HG02759 (cell line): ENCODE results near the gene VWF.

Experiments
- ATAC-seq: cut with Tn5 transposase; IDR thresholded peaks from one replicate; pipeline ENCODE4 v1.9.1; 2021; ENCODE audit warnings: mild to moderate bottlenecking, moderate library complexity; ENCODE audit not compliant: unreplicated experiment

Gene VWF

DNA sequence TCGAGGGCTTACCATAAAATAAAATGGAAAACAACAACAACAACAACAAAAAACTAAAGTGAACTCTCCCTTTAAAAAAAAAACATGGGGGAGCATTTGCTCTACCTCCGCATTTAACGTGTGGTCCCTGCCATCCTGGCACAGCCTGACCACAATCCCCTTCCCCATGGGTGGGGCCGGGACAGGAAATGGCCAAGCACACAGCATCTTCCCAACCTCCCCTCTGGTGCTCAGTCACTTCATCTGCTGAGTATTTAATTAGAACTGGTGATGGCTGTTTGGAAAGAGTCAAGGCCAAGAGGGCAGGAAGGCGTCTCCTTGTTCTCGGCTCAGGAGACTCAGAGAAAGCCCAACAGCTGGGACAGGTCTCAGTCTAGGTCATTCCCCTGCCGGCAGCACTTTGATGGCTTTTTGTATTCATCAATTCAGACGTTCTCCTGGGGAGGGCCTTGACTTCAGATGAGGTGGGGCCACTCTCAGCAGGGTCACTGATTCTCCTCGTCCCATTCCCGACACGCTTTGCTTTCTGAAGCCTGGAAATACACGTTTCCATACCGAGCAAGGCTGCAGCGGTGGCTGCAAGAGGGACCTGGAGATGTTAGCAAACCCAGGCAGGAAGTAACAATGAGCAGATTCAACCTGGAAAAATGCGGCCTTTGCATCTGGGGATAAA lies 223.8 kb downstream of the VWF start:
- no peak for ATAC-seq

DNA sequence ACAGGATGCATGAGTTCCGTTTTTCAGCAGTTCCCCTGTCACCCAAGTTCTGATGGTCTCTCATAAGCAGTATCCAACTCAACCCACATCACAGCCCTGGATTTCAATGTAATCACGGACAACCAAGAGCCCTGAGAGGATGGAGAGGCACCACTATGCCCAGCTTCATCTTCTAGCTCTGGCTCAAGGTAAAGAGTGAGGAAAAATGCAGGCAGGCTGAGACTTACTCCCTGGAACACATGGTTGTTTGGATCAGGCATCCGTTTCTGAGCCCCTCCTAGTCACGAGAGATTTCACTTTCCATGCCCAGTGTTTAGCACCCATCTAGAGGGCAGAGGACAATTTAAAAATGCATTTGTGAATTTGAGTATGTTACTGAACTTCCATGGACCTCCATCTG lies 224.4 kb downstream of the VWF start:
- no peak for ATAC-seq

DNA sequence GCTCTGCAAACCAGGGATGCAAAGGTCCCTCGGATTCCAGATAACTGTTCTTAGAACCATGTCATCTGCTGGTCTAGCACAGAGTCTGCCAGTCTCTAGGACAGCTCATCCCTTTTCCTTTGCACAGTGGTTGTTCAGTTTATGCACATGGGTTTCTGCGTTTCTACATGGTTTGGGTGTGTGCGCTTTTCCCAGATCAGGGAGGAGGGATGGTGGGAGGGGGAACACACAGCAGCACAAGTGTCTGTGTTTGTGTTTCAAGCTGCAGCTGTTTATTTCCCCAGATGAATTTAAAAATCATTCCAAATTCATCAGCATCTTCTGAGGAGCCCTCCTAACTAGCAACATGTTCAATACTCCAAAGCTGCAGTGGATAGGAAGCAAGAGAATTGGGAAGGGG lies 224.8 kb downstream of the VWF start:
- no peak for ATAC-seq

DNA sequence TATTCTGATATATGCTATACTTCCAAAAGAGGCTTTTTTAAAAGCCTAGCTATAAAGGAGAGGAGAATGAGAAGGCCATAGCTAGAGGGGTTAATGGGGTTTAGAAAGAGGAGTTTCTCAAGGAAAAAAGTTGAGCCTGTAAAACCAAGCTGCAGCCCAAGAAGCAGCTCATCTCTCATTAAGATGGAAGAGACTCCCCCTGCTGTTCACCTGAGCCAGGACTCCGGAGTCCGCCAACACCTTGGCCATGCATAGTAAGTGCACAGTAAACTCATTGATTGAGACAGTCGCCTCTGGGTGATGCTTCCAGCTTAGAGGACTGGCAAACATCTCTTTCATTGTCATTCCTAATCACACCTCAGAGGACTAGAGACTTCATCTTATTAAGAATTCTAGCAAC lies 225.6 kb downstream of the VWF start:
- no peak for ATAC-seq
